ENCODE measurements around the gene KLF13.

- TF ChIP-seq, protein P1, sequence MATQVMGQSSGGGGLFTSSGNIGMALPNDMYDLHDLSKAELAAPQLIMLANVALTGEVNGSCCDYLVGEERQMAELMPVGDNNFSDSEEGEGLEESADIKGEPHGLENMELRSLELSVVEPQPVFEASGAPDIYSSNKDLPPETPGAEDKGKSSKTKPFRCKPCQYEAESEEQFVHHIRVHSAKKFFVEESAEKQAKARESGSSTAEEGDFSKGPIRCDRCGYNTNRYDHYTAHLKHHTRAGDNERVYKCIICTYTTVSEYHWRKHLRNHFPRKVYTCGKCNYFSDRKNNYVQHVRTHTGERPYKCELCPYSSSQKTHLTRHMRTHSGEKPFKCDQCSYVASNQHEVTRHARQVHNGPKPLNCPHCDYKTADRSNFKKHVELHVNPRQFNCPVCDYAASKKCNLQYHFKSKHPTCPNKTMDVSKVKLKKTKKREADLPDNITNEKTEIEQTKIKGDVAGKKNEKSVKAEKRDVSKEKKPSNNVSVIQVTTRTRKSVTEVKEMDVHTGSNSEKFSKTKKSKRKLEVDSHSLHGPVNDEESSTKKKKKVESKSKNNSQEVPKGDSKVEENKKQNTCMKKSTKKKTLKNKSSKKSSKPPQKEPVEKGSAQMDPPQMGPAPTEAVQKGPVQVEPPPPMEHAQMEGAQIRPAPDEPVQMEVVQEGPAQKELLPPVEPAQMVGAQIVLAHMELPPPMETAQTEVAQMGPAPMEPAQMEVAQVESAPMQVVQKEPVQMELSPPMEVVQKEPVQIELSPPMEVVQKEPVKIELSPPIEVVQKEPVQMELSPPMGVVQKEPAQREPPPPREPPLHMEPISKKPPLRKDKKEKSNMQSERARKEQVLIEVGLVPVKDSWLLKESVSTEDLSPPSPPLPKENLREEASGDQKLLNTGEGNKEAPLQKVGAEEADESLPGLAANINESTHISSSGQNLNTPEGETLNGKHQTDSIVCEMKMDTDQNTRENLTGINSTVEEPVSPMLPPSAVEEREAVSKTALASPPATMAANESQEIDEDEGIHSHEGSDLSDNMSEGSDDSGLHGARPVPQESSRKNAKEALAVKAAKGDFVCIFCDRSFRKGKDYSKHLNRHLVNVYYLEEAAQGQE (IDR thresholded peaks at IDR 0.05; ENCODE audit: unreplicated experiment): no peak
- no peak for TF ChIP-seq CTCF (conservative IDR thresholded peaks at IDR 0.05; ENCODE audit: low read depth in 2 of 2)
- no peak for TF ChIP-seq POLR2AphosphoS5 (IDR thresholded peaks at IDR 0.05; ENCODE audit: low read depth)
Measured at GRCh38 chr15:31340047-31340446, 13.4 kb downstream of the KLF13 start.
